WERI-Rb-1 (cell line): ENCODE results near the gene RAPH1.
A peak's percentile ranks its signal among the peaks of the same experiment; 100 is the strongest.

Experiments used
- DNase-seq: peaks from one replicate; pipeline ENCODE4 v3.0.0-alpha.2; 2020
- H3K27ac ChIP-seq: fragments of 250-450 bp; sonication (Bioruptor Pico); 2 replicates; pipeline ENCODE4 v1.5.1; 2020; ENCODE audit warnings: mild to moderate bottlenecking, moderate library complexity
- H3K27me3 ChIP-seq: fragments of 250-450 bp; sonication (Bioruptor Pico); 2 replicates; pipeline ENCODE4 v1.5.1; 2021; ENCODE audit warnings: mild to moderate bottlenecking, low read depth, moderate library complexity; ENCODE audit not compliant: insufficient read depth, severe bottlenecking
- H3K36me3 ChIP-seq: fragments of 250-450 bp; sonication (Bioruptor Pico); 2 replicates; pipeline ENCODE4 v1.5.1; 2020; ENCODE audit warnings: mild to moderate bottlenecking, moderate library complexity
- H3K4me3 ChIP-seq: 2 replicates; pipeline ENCODE4 v1.5.1; 2011; ENCODE audit warnings: low read depth, mild to moderate bottlenecking, control low read depth, low read length
- H3K9me3 ChIP-seq: fragments of 250-450 bp; sonication (Bioruptor Pico); 2 replicates; pipeline ENCODE4 v1.5.1; 2021; ENCODE audit warnings: mild to moderate bottlenecking, moderate library complexity; ENCODE audit not compliant: severe bottlenecking
- TF ChIP-seq, protein P1 (sequence below): IDR thresholded peaks from 2 replicates; pipeline ENCODE4 v1.5.1; 2011; ENCODE audit warnings: low read depth, mild to moderate bottlenecking, control low read depth, inconsistent platforms, low read length

RAPH1 gene

DNA sequence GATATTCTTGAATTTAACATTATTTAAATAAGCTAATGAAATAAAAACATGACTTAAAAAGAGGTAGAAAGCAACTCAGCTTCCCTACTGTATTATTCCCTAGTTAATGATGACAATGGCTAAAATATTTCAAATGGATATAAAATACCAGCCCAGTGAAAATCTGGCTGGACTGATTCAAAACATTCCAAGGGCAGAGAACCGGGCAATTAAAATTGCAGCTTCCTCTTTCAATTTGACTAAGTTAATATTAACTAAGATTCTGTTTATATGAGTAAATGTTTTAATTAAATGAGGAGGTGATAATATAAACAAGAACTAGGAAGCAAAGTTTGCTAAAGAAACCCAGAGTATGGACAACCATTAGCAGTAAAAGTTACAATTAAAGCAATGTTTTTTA is 65.6 kb downstream of the RAPH1 start:
- Histone ChIP-seq H3K36me3 (no peaks in the 10 kb centered on the region; the same call in 1 of the 2 replicates), H3K9me3 (no peaks in the 10 kb centered on the region), H3K4me3 (no peak overlapping the region), H3K27me3 (no peaks in the 10 kb centered on the region), H3K27ac (no peak overlapping the region)
- TF ChIP-seq, protein P1, sequence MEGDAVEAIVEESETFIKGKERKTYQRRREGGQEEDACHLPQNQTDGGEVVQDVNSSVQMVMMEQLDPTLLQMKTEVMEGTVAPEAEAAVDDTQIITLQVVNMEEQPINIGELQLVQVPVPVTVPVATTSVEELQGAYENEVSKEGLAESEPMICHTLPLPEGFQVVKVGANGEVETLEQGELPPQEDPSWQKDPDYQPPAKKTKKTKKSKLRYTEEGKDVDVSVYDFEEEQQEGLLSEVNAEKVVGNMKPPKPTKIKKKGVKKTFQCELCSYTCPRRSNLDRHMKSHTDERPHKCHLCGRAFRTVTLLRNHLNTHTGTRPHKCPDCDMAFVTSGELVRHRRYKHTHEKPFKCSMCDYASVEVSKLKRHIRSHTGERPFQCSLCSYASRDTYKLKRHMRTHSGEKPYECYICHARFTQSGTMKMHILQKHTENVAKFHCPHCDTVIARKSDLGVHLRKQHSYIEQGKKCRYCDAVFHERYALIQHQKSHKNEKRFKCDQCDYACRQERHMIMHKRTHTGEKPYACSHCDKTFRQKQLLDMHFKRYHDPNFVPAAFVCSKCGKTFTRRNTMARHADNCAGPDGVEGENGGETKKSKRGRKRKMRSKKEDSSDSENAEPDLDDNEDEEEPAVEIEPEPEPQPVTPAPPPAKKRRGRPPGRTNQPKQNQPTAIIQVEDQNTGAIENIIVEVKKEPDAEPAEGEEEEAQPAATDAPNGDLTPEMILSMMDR = no peak
- no peak for DNase-seq

DNA sequence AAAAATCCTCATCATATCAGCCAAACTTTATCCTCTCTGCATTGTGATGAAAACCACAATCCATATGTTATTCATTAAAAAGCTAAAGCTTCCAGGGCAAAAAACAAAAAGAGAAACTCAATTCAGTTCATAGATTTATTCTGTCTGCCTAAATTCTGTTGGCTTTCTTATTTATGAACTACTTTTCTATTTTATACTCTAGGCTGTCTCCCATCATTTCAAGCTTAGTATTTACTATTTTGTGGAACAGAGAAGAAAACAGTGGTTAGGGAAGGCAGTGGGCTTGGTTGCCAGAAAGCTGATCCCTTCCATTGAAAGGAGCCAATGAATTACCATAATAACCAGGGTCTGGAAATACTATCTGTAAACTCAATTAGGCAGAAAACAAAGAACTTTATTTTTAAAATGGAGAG is 71.8 kb downstream of the RAPH1 start:
- Histone ChIP-seq H3K27me3 (no peaks in the 10 kb centered on the region), H3K27ac (no peak overlapping the region), H3K9me3 (no peaks in the 10 kb centered on the region), H3K4me3 (no peak overlapping the region), H3K36me3 (peaks cover 6% of the 10 kb centered on the region)
- TF ChIP-seq, protein P1 = no peak
- no peak for DNase-seq

DNA sequence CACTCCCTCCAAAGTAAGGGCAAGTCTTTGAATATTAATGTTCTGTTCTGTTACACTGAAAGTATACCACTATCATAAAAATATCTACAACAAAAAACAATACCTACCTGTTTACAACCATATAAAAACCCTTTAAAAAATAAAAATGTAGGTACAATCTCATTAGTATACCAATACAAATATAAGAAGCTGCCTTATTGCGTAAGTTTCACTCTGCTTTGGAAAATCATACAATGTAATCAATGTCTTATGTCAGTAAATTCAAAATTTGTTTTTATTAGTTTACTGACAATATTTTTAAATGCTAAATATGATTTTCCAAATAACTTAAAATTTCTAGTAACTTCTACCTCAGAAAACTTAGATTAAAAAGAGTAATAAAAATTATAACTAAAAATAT is 72.8 kb downstream of the RAPH1 start:
- no peak overlapping the region for H3K4me3 ChIP-seq
- no peak overlapping the region for H3K27ac ChIP-seq
- H3K36me3 ChIP-seq = peaks cover 6% of the 10 kb centered on the region
- no peaks in the 10 kb centered on the region for H3K9me3 ChIP-seq
- no peak for DNase-seq
- H3K27me3 ChIP-seq = no peaks in the 10 kb centered on the region
- TF ChIP-seq, protein P1 = no peak

DNA sequence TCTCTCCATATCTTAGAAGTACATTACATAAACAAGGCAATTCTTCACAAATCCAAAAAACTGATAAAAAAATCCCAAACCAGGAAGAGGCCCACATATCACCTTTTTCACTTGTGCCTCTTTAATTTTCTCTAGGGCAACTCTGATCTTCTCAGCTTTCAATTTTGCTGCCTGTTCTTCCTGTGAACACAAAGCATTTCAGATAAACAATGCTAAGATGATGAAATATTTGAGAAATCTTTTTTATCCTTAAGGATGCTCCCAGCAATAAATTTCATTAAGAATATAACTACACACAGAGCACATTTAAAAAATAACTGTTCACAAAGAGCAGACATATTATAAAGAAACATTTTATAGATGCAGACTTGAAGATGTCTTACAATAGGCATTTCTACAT is 73.4 kb downstream of the RAPH1 start:
- H3K27me3 ChIP-seq = no peaks in the 10 kb centered on the region
- TF ChIP-seq, protein P1 = no peak
- peaks cover 6% of the 10 kb centered on the region for H3K36me3 ChIP-seq
- DNase-seq = no peak
- H3K9me3 ChIP-seq = no peaks in the 10 kb centered on the region
- H3K4me3 ChIP-seq = no peak overlapping the region
- no peak overlapping the region for H3K27ac ChIP-seq

DNA sequence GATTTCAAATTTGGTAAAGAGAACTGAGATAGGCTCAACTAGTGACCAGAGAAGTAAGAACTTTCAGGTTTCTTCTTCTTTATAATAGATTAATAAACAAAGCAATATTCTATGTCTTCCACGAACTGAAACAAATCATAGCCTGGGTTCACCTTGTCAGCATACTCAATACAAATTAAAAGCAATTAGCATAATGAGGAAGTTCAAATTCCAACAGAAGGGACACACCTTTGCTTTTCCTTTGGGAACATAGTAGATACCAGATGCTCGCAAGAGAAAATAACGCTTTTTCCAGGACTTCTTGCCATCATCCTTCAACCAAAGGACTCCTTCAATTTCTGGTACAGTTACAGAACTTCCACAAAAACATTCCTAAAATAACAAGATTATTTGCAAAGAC is 79.9 kb downstream of the RAPH1 start:
- TF ChIP-seq, protein P1 = no peak
- peaks cover 17% of the 10 kb centered on the region for H3K36me3 ChIP-seq

DNA sequence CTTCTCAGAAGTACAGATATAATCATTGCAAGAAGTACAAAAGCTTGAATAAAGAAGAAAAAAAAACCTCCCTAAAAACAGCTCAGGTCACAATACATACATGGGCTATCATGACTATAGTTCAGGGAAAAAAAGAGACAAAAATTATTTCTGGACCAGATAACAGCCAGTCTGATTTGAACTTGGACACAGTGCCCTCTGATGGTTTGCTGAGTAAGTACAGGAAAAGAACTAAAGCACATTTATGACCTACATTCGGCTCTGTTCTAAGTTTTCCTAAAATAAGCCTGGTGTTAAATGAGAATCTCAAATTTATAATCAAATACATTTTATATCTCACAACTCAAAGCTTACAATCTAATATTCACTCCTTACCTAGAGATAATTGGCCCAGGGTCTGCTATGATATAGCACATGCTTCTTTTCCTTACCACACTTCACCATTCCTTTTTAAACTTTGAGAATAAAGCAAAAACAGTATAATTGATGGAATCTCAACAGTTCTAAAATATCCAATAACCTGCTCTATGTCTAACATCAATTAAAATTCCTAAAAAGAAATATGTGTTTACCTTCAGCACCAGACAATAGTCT is 81.1 kb downstream of the RAPH1 start:
- TF ChIP-seq, protein P1 = peak; percentile 61
- H3K9me3 ChIP-seq = no peaks in the 10 kb centered on the region
- no peak for DNase-seq
- H3K4me3 ChIP-seq = no peak overlapping the region
- no peak overlapping the region for H3K27ac ChIP-seq
- no peaks in the 10 kb centered on the region for H3K27me3 ChIP-seq
- H3K36me3 ChIP-seq = peaks cover 11% of the 10 kb centered on the region

More for the DNA sequence above, 79.9 kb downstream of the RAPH1 start:
- no peak for DNase-seq
- no peak overlapping the region for H3K4me3 ChIP-seq
- no peaks in the 10 kb centered on the region for H3K27me3 ChIP-seq
- H3K27ac ChIP-seq = no peak overlapping the region
- H3K9me3 ChIP-seq = no peaks in the 10 kb centered on the region
